Mesendoderm (in vitro differentiated cells): Measurements from ENCODE around the gene MBD3L1.

Experiments
- DNase-seq: peaks from one replicate; pipeline ENCODE4 v3.0.0; 2013
- H2AK5ac ChIP-seq: 2 replicates; pipeline ENCODE4 v1.6.1; 2013; ENCODE audit warnings: low read length, inconsistent platforms
- H2BK120ac ChIP-seq: 2 replicates; pipeline ENCODE4 v1.6.1; 2013; ENCODE audit warnings: low read depth, mild to moderate bottlenecking, low read length, moderate library complexity, mixed read lengths
- H2BK15ac ChIP-seq: replicated peaks from 2 replicates; pipeline ENCODE4 v1.6.1; 2013; ENCODE audit warnings: low read depth, mild to moderate bottlenecking, moderate library complexity
- H2BK5ac ChIP-seq: 2 replicates; pipeline ENCODE4 v1.6.1; 2013; ENCODE audit warnings: low read length, inconsistent platforms
- H3K18ac ChIP-seq: 2 replicates; pipeline ENCODE4 v1.6.1; 2013; ENCODE audit warnings: mild to moderate bottlenecking, low read length, mixed read lengths
- H3K23ac ChIP-seq: one replicate; pipeline ENCODE4 v1.6.1; 2013; ENCODE audit warnings: low read length
- H3K27ac ChIP-seq: 2 replicates; pipeline ENCODE4 v1.5.1; 2013; ENCODE audit warnings: low read depth, mild to moderate bottlenecking, inconsistent platforms, low read length, moderate library complexity
- H3K27me3 ChIP-seq: 2 replicates; pipeline ENCODE4 v1.6.1; 2013; ENCODE audit warnings: low read length, control low read depth, mild to moderate bottlenecking, inconsistent platforms; ENCODE audit not compliant: insufficient read depth, poor library complexity
- H3K36me3 ChIP-seq: 2 replicates; pipeline ENCODE4 v1.6.1; 2013; ENCODE audit warnings: low read length, inconsistent platforms; ENCODE audit not compliant: control insufficient read depth, insufficient read depth
- H3K4ac ChIP-seq: one replicate; pipeline ENCODE4 v1.6.1; 2013; ENCODE audit warnings: low read depth, mild to moderate bottlenecking, low read length, moderate library complexity
- H3K4me1 ChIP-seq: 2 replicates; pipeline ENCODE4 v1.6.1; 2013; ENCODE audit warnings: low read depth, low read length, inconsistent platforms; ENCODE audit not compliant: control insufficient read depth
- H3K4me2 ChIP-seq: 2 replicates; pipeline ENCODE4 v1.6.1; 2013; ENCODE audit warnings: low read length
- H3K4me3 ChIP-seq: 2 replicates; pipeline ENCODE4 v1.5.1; 2013; ENCODE audit warnings: mild to moderate bottlenecking, low read length
- H3K56ac ChIP-seq: one replicate; pipeline ENCODE4 v1.6.1; 2013; ENCODE audit warnings: low read length
- H3K79me1 ChIP-seq: 2 replicates; pipeline ENCODE4 v1.6.1; 2013; ENCODE audit warnings: low read length, inconsistent platforms
- H3K79me2 ChIP-seq: 2 replicates; pipeline ENCODE4 v1.6.1; 2013; ENCODE audit warnings: mild to moderate bottlenecking, low read length; ENCODE audit not compliant: control insufficient read depth, insufficient read depth
- H3K9ac ChIP-seq: 2 replicates; pipeline ENCODE4 v1.6.1; 2013; ENCODE audit warnings: low read length, inconsistent platforms
- H4K5ac ChIP-seq: one replicate; pipeline ENCODE4 v1.6.1; 2013; ENCODE audit warnings: low read length
- H4K8ac ChIP-seq: one replicate; pipeline ENCODE4 v1.6.1; 2013; ENCODE audit warnings: low read depth, mild to moderate bottlenecking, control low read depth, low read length, moderate library complexity
- WGBS: extraction: QIAGEN DNeasy Blood & Tissue Kit; methylation state at CpG from one replicate; pipeline ENCODE4 v1.1.7; 2013; ENCODE audit warnings: low lambda C conversion rate, missing lambda C conversion rate; ENCODE audit not compliant: insufficient coverage; ENCODE audit errors: extremely low coverage; 5-methylcytosine and 5-hydroxymethylcytosine counted together

Gene MBD3L1

DNA sequence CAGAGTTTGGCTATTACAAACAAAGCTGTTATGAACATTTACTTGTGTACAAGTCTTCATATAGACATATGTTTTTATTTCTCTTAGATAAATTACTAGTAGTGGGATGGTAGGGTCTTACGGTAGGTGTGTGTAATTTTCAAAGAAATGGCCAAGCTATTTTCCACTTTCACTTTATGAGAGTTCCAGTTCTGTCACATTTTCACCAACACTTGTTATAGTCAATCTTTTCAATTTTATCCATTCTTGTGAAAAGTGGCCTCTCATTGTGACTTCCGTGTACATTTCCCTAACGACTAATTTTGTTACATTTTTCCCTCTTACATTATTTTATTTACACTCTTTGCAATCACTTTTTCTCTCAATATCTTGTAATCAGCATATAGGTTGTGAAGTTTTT lies 18.3 kb downstream of the MBD3L1 start:
- Histone ChIP-seq H3K4ac (no peak overlapping the region), H3K23ac (no peak overlapping the region), H2AK5ac (no peak overlapping the region), H3K18ac (no peak overlapping the region), H3K79me1 (no peaks in the 10 kb centered on the region), H3K4me3 (no peak overlapping the region), H3K36me3 (no peaks in the 10 kb centered on the region), H4K8ac (no peak overlapping the region), H3K27ac (no peak overlapping the region), H3K79me2 (no peaks in the 10 kb centered on the region), H3K4me1 (no peaks in the 10 kb centered on the region), H3K9ac (no peak overlapping the region), H3K56ac (no peak overlapping the region), H2BK15ac (no peak overlapping the region), H2BK120ac (no peak overlapping the region), H2BK5ac (no peak overlapping the region), H3K27me3 (no peaks in the 10 kb centered on the region), H3K4me2 (no peak overlapping the region), H4K5ac (no peak overlapping the region)
- 100% methylated on average over 2 of the region's 3 CpGs for WGBS
- DNase-seq, result no peak

DNA sequence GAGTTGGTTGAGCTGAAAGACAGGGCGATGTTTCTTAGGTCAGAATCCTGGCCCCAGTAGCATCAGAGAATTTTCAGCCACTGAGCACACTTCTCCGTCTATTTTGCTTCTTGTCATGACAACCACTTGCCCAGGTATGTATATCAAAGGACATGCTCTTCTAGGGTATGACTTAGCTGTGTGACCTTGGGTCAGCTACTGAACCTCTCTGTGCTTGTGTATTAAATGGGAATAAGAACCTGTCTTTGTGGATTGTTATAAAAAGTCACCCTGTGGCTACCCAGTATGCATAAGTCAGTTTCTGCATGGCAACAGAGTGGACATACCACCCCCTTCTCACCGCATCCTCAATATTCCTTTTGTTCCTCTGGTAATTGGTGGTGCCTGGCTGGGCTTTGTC lies 26.1 kb downstream of the MBD3L1 start:
- Histone ChIP-seq H4K8ac (no peak overlapping the region), H2BK15ac (no peak overlapping the region), H3K23ac (no peak overlapping the region), H2BK5ac (no peak overlapping the region), H4K5ac (no peak overlapping the region), H3K4me1 (no peaks in the 10 kb centered on the region), H3K4me2 (no peak overlapping the region), H3K4me3 (no peak overlapping the region), H3K9ac (no peak overlapping the region), H2BK120ac (no peak overlapping the region), H3K79me2 (no peaks in the 10 kb centered on the region), H3K18ac (no peak overlapping the region), H3K36me3 (no peaks in the 10 kb centered on the region), H3K4ac (no peak overlapping the region), H3K27me3 (no peaks in the 10 kb centered on the region), H3K79me1 (no peaks in the 10 kb centered on the region), H3K27ac (no peak overlapping the region), H2AK5ac (no peak overlapping the region), H3K56ac (no peak overlapping the region)
- DNase-seq, result no peak
- WGBS, result no CpG with 5 or more reads among the region's 3 CpGs

DNA sequence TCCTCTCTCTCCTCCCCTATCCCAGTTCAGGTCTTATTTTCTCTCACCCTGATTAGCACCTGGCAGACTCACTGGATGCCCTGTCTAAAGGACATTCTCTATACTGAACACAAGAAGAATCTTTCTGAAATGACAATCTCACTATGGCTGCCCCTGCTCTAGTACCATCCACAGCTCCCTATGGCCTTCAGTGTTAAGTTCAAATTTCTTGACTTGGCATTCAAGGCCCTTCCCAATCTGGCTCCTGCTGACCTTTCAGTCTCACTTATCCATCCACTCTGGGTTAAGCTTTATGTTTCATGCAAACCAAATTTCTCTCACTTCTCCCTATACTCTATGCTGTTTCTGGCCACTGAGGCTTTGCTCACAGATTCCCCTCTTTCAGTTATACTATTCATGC lies 34.2 kb downstream of the MBD3L1 start:
- H2BK5ac ChIP-seq, result no peak overlapping the region
- no peak overlapping the region for H3K9ac ChIP-seq
- no peaks in the 10 kb centered on the region for H3K79me1 ChIP-seq
- no peak overlapping the region for H3K4me2 ChIP-seq
- H3K27ac ChIP-seq, result no peak overlapping the region
- H4K8ac ChIP-seq, result no peak overlapping the region
- no peaks in the 10 kb centered on the region for H3K4me1 ChIP-seq
- no peaks in the 10 kb centered on the region for H3K79me2 ChIP-seq
- H2BK120ac ChIP-seq, result no peak overlapping the region
- H3K56ac ChIP-seq, result no peak overlapping the region
- no peak overlapping the region for H2BK15ac ChIP-seq
- no peak overlapping the region for H4K5ac ChIP-seq
- no peak overlapping the region for H2AK5ac ChIP-seq
- H3K4ac ChIP-seq, result no peak overlapping the region
- no peak overlapping the region for H3K18ac ChIP-seq
- H3K27me3 ChIP-seq, result no peaks in the 10 kb centered on the region
- H3K36me3 ChIP-seq, result no peaks in the 10 kb centered on the region
- DNase-seq, result no peak
- H3K4me3 ChIP-seq, result no peak overlapping the region
- H3K23ac ChIP-seq, result no peak overlapping the region

DNA sequence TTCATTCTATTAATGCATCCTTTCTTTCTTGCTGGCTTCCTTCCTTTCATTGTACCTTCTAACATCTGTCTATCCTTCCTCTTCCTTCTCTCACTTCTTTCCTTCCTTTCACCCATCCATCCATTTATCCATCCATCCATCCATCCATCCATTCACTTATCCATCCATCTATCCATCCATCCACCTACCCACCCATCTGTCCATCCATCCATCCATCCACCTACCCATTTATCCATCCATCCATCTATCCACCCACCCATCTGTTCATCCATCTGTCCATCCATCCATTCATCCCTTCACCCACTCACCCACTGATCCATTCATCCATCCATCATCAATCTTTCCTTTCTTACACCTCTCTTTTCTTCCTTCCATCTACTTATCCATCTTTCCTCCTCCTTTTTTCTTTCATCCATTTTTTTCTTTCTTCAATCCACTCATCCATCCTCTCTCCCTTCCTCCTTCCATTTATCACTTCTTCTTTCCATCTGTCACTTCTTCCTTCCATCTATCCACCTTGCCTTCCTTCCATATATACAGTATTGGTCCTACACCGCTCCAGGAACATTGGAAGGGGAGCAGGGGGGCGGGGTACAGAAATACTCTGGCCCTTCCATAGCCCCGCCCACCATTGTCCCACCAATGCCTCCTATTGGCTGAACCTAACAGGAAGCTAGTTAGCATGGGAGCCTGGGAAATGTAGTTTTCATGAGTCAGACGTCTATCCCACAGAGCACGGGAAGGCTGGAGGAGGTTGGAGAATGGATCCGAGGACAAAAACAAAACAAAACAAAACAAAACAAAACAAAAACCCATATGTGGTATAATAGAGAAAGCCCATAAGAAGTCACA lies 45.9 kb downstream of the MBD3L1 start:
- DNase-seq, result no peak
- no peaks in the 10 kb centered on the region for H3K79me2 ChIP-seq
- no peaks in the 10 kb centered on the region for H3K79me1 ChIP-seq
- no CpG with 5 or more reads among the region's 6 CpGs for WGBS
- H3K9ac ChIP-seq, result no peak overlapping the region
- H3K56ac ChIP-seq, result no peak overlapping the region
- no peaks in the 10 kb centered on the region for H3K4me1 ChIP-seq
- H4K5ac ChIP-seq, result no peak overlapping the region
- no peak overlapping the region for H2BK5ac ChIP-seq
- no peak overlapping the region for H3K4me3 ChIP-seq
- no peak overlapping the region for H2BK15ac ChIP-seq
- no peak overlapping the region for H3K4me2 ChIP-seq
- H4K8ac ChIP-seq, result no peak overlapping the region
- H2AK5ac ChIP-seq, result no peak overlapping the region
- no peak overlapping the region for H3K27ac ChIP-seq
- H3K36me3 ChIP-seq, result no peaks in the 10 kb centered on the region
- H2BK120ac ChIP-seq, result no peak overlapping the region
- H3K27me3 ChIP-seq, result no peaks in the 10 kb centered on the region
- no peak overlapping the region for H3K23ac ChIP-seq
- H3K4ac ChIP-seq, result no peak overlapping the region
- H3K18ac ChIP-seq, result no peak overlapping the region

- H4K5ac ChIP-seq, result no peak overlapping the region
- H2BK5ac ChIP-seq, result no peak overlapping the region
- no peak overlapping the region for H2BK15ac ChIP-seq
- H3K18ac ChIP-seq, result no peak overlapping the region
- H3K79me1 ChIP-seq, result no peaks in the 10 kb centered on the region
- no peak overlapping the region for H3K4ac ChIP-seq
- H3K79me2 ChIP-seq, result no peaks in the 10 kb centered on the region
- no peak overlapping the region for H3K27ac ChIP-seq
- H2AK5ac ChIP-seq, result no peak overlapping the region
- H3K56ac ChIP-seq, result no peak overlapping the region
- no peak overlapping the region for H3K4me3 ChIP-seq
- DNase-seq, result no peak
- no peak overlapping the region for H3K23ac ChIP-seq
- no peaks in the 10 kb centered on the region for H3K4me1 ChIP-seq
- H3K36me3 ChIP-seq, result no peaks in the 10 kb centered on the region
- no peak overlapping the region for H3K9ac ChIP-seq
- no peaks in the 10 kb centered on the region for H3K27me3 ChIP-seq
- no peak overlapping the region for H4K8ac ChIP-seq
- no CpG with 5 or more reads among the region's 2 CpGs for WGBS
- no peak overlapping the region for H3K4me2 ChIP-seq
- H2BK120ac ChIP-seq, result no peak overlapping the region
Observed at GRCh38 chr19:8880868-8881488, 48.8 kb downstream of the MBD3L1 start.

DNA sequence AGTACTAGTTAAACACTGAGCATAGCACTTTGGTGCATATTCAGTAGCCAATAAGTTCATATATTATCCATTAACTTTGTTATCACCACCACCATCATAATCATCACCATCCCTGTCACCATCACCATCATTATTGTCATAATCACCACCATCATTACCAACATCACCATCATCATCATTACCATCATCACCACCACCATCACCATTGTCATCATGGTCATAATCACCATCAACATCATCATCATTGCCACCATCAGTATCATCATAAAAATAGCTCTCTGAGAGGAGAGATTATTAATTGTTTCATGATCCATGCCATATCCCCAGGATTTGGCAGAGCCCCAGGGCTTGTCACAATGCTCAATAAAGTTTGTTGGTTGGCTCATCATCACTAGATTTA lies 49.3 kb downstream of the MBD3L1 start:
- Histone ChIP-seq H3K4me1 (no peaks in the 10 kb centered on the region), H4K5ac (no peak overlapping the region), H3K79me2 (no peaks in the 10 kb centered on the region), H3K23ac (no peak overlapping the region), H3K79me1 (no peaks in the 10 kb centered on the region), H2BK15ac (no peak overlapping the region), H4K8ac (no peak overlapping the region), H3K9ac (no peak overlapping the region), H3K18ac (no peak overlapping the region), H2BK120ac (no peak overlapping the region), H3K56ac (no peak overlapping the region), H2AK5ac (no peak overlapping the region), H3K4me2 (no peak overlapping the region), H2BK5ac (no peak overlapping the region), H3K4me3 (no peak overlapping the region), H3K27ac (no peak overlapping the region), H3K27me3 (no peaks in the 10 kb centered on the region), H3K4ac (no peak overlapping the region), H3K36me3 (no peaks in the 10 kb centered on the region)
- DNase-seq, result no peak
